NCI-H1417 treated with DMSO at 0.1 percent for 48 hours (cell line): ENCODE measurements around the gene TPK1.
"Not testable (repeated sequence)": the region's sequence is repeated elsewhere in the genome, so short reads cannot be mapped to it uniquely, and the experiment has no call there.

ENCODE experiments used
- DNase-seq: peaks from one replicate; lab custom pipeline; 2025; lab: John Stamatoyannopoulos, UW

The TPK1 gene

GRCh38 chr7:144474800-144475615 lies 360.8 kb downstream of the TPK1 start:
- peak; percentile 75 for DNase-seq

- DNase-seq: no peak
Observed at GRCh38 chr7:144474363-144474762, 361.5 kb downstream of the TPK1 start.

- no peak for DNase-seq
Observed at GRCh38 chr7:144473908-144474307, 361.9 kb downstream of the TPK1 start.

- no peak for DNase-seq
Observed at GRCh38 chr7:144470078-144470477, 365.8 kb downstream of the TPK1 start.

- no peak for DNase-seq
Observed at GRCh38 chr7:144468990-144469732, 366.7 kb downstream of the TPK1 start.

- no peak for DNase-seq
Observed at GRCh38 chr7:144459635-144460034, 376.2 kb downstream of the TPK1 start.

- DNase-seq: no peak
Observed at GRCh38 chr7:144455040-144455404, 380.8 kb downstream of the TPK1 start.

GRCh38 chr7:144454256-144455039 lies 381.4 kb downstream of the TPK1 start:
- no peak for DNase-seq

GRCh38 chr7:144452064-144452463 lies 383.8 kb downstream of the TPK1 start:
- DNase-seq: no peak

- no peak for DNase-seq
Observed at GRCh38 chr7:144445590-144445989, 390.3 kb downstream of the TPK1 start.

- DNase-seq: peak; percentile 93
Observed at GRCh38 chr7:144439717-144440205, 396.1 kb downstream of the TPK1 start.

- no peak for DNase-seq
Observed at GRCh38 chr7:144438759-144439158, 397.1 kb downstream of the TPK1 start.

- no peak for DNase-seq
Observed at GRCh38 chr7:144437370-144438191, 398.3 kb downstream of the TPK1 start.

- no peak for DNase-seq
Observed at GRCh38 chr7:144436500-144436899, 399.4 kb downstream of the TPK1 start.

- no peak for DNase-seq
Observed at GRCh38 chr7:144428431-144428830, 407.4 kb downstream of the TPK1 start.

GRCh38 chr7:144427539-144427938 lies 408.3 kb downstream of the TPK1 start:
- not testable (repeated sequence) for DNase-seq

GRCh38 chr7:144418931-144419330 lies 416.9 kb downstream of the TPK1 start:
- DNase-seq: not testable (repeated sequence)

- DNase-seq: no peak
Observed at GRCh38 chr7:144416341-144416740, 419.5 kb downstream of the TPK1 start.

GRCh38 chr7:144415858-144416257 lies 420.0 kb downstream of the TPK1 start:
- no peak for DNase-seq

GRCh38 chr7:144414815-144415214 lies 421.0 kb downstream of the TPK1 start:
- no peak for DNase-seq

- no peak for DNase-seq
Observed at GRCh38 chr7:144410441-144410840, 425.4 kb downstream of the TPK1 start.

- DNase-seq: no peak
Observed at GRCh38 chr7:144408121-144408520, 427.7 kb downstream of the TPK1 start.
